Activated naive CD4-positive, alpha-beta T cell treated with anti-CD3 and anti-CD28 coated beads, Interleukin-2, amount 10 ng/mL, durations not matched to agents 7 days and 5 days (primary cell): Measurements from ENCODE around the gene DNAJB1.

Experiments
- CTCF ChIA-PET: fragments of 350-600 bp; sonication (Branson Sonifier 250); formaldehyde crosslinking; loops from one replicate; lab custom pipeline; 2021; ENCODE audit warnings: antibody characterized with exemption; lab: Charles Lee
- DNase-seq: peaks from one replicate; pipeline ENCODE4 v3.0.0-alpha.2; 2020
- H3K27ac Mint-ChIP-seq: one replicate; pipeline ENCODE4 v1.8.0; 2021; ENCODE audit warnings: mild to moderate bottlenecking, moderate library complexity, mixed read lengths
- H3K27me3 Mint-ChIP-seq: one replicate; pipeline ENCODE4 v1.8.0; 2021; ENCODE audit warnings: mild to moderate bottlenecking, mixed read lengths
- H3K36me3 Mint-ChIP-seq: one replicate; pipeline ENCODE4 v1.8.0; 2021; ENCODE audit warnings: mixed read lengths
- H3K4me1 Mint-ChIP-seq: one replicate; pipeline ENCODE4 v1.8.0; 2021; ENCODE audit warnings: mixed read lengths
- H3K4me3 Mint-ChIP-seq: one replicate; pipeline ENCODE4 v1.8.0; 2021; ENCODE audit warnings: mild to moderate bottlenecking, moderate library complexity, mixed read lengths
- H3K9me3 Mint-ChIP-seq: one replicate; pipeline ENCODE4 v1.8.0; 2021; ENCODE audit warnings: mixed read lengths

The DNAJB1 gene

GRCh38 chr19:14525729-14526128 is 7.5 kb upstream of the DNAJB1 start:
- Mint-ChIP-seq H3K4me3 (no peak overlapping the region), H3K27me3 (no peaks in the 10 kb centered on the region), H3K4me1 (peaks cover 55% of the 10 kb centered on the region), H3K27ac (no peak overlapping the region), H3K36me3 (peaks cover 3% of the 10 kb centered on the region), H3K9me3 (no peaks in the 10 kb centered on the region)
- no peak for DNase-seq
- CTCF ChIA-PET = interaction anchor here (1.0 to 1.6 kb wide), 4 partner anchors 22 to 389 kb away, joined by 3 to 5 read pairs (median 4); no protein-coding TSS in a partner anchor

- DNase-seq = no peak
- CTCF ChIA-PET = interaction anchor here (1.4 kb wide), 2 partner anchors 14 to 16 kb away, joined by 4 to 10 read pairs; no protein-coding TSS in a partner anchor
- Mint-ChIP-seq H3K27me3 (no peaks in the 10 kb centered on the region), H3K4me3 (no peak overlapping the region), H3K36me3 (peaks cover 22% of the 10 kb centered on the region), H3K27ac (peak overlapping the region; percentile 97), H3K9me3 (no peaks in the 10 kb centered on the region), H3K4me1 (peaks cover 69% of the 10 kb centered on the region)
Observed at GRCh38 chr19:14520543-14520942, 2.3 kb upstream of the DNAJB1 start.

DNA sequence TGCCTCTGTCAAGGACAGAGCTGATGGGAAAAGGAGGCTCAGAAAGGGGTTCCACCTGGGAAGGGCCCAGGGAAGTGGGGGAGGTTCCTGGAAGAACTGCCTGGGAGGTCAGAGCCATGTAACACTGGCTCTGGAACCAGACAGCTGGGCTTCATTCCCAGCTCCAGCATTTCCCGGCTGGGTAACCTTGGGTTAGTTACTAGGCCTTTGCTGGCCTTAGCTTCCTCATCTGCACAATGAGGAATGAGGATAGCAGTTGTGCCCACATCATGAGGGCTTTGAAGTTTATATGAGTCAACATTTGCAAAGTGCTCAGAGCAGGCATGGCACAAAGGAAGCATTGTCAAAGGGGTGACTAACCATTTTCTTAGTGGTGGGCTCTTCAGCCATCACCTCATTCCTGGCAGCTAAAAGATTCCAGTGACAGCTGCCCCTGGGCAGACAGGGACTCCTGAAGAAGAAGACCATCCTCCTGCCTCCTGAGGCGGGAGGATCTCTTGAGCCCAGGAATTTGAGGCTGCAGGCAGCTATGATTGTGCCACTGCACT is 1.7 kb upstream of the DNAJB1 start:
- Mint-ChIP-seq H3K4me1 (peaks cover 72% of the 10 kb centered on the region), H3K27ac (peak overlapping the region; percentile 97), H3K4me3 (peak overlapping the region; percentile 45), H3K27me3 (no peaks in the 10 kb centered on the region), H3K36me3 (peaks cover 28% of the 10 kb centered on the region), H3K9me3 (no peaks in the 10 kb centered on the region)
- CTCF ChIA-PET = interaction anchor here (1.4 kb wide), 2 partner anchors 14 to 16 kb away, joined by 4 to 10 read pairs; no protein-coding TSS in a partner anchor
- no peak for DNase-seq

- peaks cover 77% of the 10 kb centered on the region for H3K4me1 Mint-ChIP-seq
- CTCF ChIA-PET = interaction anchor here (1.4 kb wide), 2 partner anchors 13 to 15 kb away, joined by 4 to 10 read pairs; no protein-coding TSS in a partner anchor
- peak overlapping the region; percentile 93 for H3K4me3 Mint-ChIP-seq
- peaks cover 34% of the 10 kb centered on the region for H3K36me3 Mint-ChIP-seq
- H3K27ac Mint-ChIP-seq = peak overlapping the region; percentile 97
- no peaks in the 10 kb centered on the region for H3K9me3 Mint-ChIP-seq
- no peaks in the 10 kb centered on the region for H3K27me3 Mint-ChIP-seq
- no peak for DNase-seq
Observed at GRCh38 chr19:14519245-14519859, 1.2 kb upstream of the DNAJB1 start.

DNA sequence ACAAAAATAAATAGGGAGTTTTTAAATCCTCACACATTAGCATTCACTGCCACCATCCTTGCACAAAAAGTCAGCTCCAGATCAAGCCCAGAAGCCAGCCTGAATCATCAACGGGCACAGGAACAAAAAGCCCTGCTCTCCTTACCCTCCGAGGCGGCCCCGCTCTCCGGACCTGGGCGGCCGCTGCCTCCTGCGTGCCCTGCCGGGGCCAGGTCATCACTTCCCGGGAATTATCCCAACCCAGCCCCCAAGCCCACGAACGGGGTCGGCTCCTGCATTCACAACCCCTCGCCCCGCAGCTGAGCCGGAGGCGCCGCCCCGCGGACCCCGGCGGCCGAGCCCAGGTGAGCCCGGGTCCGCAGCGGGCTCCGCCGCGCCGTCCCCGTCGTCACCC is 754 bp downstream of the DNAJB1 start:
- CTCF ChIA-PET = interaction anchor here (1.5 to 5.6 kb wide), 2 partner anchors 12 to 36 kb away, joined by 4 to 39 read pairs; no protein-coding TSS in a partner anchor
- H3K4me3 Mint-ChIP-seq = peak overlapping the region; percentile 93
- H3K27me3 Mint-ChIP-seq = no peaks in the 10 kb centered on the region
- DNase-seq = no peak
- H3K9me3 Mint-ChIP-seq = no peaks in the 10 kb centered on the region
- H3K4me1 Mint-ChIP-seq = peaks cover 64% of the 10 kb centered on the region
- peak overlapping the region; percentile 82 for H3K27ac Mint-ChIP-seq
- peaks cover 42% of the 10 kb centered on the region for H3K36me3 Mint-ChIP-seq

DNA sequence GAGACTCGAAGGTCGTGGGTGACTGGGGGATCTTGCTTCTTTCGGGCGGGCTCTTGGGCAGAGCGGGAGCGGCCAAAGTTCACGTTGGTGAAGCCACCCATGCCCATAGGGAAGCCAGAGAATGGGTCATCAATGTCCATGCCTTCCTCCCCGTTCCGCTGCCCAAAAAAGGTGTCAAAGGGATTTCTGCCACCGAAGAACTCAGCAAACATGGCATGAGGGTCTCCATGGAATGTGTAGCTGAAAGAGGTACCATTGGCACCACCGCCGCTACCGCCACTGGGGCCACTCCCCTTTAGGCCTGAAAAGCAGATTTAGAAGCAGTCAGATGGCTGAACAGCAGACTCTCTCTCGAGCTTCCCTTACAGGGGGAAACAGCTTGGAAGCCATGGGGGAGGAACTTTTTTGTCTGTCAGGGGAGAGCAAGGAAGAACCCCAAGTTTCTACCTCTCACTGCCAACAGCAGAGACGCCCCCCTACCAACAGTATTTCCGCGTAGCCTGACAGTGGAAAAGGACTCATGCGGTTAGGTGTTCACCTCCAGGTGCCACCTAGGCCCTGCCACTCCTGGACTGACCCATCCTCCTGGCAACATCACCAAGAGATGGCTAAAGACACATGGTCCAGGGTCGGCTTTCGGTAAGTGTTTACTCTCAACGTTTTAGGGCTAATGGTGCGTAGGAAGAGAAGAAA is 1.3 kb downstream of the DNAJB1 start:
- peak overlapping the region; percentile 82 for H3K27ac Mint-ChIP-seq
- CTCF ChIA-PET = interaction anchor here (1.1 to 5.6 kb wide), 3 partner anchors 12 to 36 kb away, joined by 3 to 39 read pairs (median 4); no protein-coding TSS in a partner anchor
- peak overlapping the region; percentile 93 for H3K4me3 Mint-ChIP-seq
- peaks cover 61% of the 10 kb centered on the region for H3K4me1 Mint-ChIP-seq
- peak; percentile 49 for DNase-seq
- H3K9me3 Mint-ChIP-seq = no peaks in the 10 kb centered on the region
- H3K36me3 Mint-ChIP-seq = peaks cover 42% of the 10 kb centered on the region
- no peaks in the 10 kb centered on the region for H3K27me3 Mint-ChIP-seq

DNA sequence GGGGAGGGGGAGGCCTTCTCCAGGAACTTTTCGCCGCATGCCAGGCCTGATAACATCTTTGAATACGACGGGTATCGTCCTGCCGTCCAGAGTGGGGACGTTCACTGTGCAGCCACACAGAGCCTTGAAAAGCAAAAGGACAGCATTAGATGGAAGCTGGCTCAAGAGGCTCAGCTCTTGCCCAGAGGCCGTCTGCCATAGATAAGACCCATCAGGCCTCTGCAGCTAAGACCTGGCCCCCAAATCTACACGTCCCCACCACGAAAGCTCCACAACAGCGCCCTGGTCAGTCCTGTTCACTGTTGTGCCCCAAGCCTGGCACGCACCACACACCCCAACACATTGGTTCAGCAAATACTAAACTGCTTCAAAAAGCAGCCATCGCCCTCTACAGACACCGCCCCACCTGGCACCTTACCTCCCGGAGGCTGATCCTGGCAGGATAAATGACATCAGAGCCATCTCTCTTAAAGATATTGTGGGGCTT is 2.1 kb downstream of the DNAJB1 start:
- peak overlapping the region; percentile 93 for H3K4me3 Mint-ChIP-seq
- CTCF ChIA-PET = interaction anchor here (1.1 to 5.6 kb wide), 2 partner anchors 11 to 35 kb away, joined by 3 to 39 read pairs; no protein-coding TSS in a partner anchor
- no peaks in the 10 kb centered on the region for H3K27me3 Mint-ChIP-seq
- H3K36me3 Mint-ChIP-seq = peaks cover 45% of the 10 kb centered on the region
- no peaks in the 10 kb centered on the region for H3K9me3 Mint-ChIP-seq
- H3K27ac Mint-ChIP-seq = peak overlapping the region; percentile 82
- H3K4me1 Mint-ChIP-seq = peaks cover 57% of the 10 kb centered on the region
- peak; percentile 47 for DNase-seq

DNA sequence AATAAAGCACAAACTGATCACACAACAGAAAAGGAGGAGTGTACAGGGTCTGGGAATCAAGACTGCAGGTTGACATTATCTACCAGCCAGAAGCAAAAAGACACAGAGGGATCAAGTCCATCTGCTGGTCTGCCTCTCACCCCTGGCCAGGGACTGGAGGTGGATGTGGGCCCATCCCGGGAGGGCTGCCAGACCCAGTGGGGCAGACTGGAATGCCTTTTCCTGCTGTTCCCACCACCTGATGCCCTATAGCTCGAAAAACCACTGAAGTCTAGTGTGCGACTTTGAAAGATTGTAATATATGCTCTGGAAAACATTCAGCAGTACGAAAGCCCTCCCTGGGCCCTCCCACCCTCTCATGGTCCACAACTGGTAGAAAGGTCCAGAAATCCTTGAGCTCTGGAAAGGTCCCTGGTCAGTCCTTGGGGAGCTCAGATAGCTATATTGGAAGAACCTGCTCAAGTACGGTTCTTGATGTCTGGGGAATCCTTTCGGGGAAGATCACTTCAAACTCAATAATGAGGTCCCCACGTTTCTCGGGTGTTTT is 2.6 kb downstream of the DNAJB1 start:
- DNase-seq = no peak
- Mint-ChIP-seq H3K4me3 (peak overlapping the region; percentile 93), H3K27me3 (no peaks in the 10 kb centered on the region), H3K4me1 (peaks cover 62% of the 10 kb centered on the region), H3K9me3 (no peaks in the 10 kb centered on the region), H3K36me3 (peaks cover 45% of the 10 kb centered on the region), H3K27ac (peak overlapping the region; percentile 73)
- CTCF ChIA-PET = interaction anchor here (1.1 to 5.6 kb wide), 2 partner anchors 10 to 35 kb away, joined by 3 to 39 read pairs; no protein-coding TSS in a partner anchor

GRCh38 chr19:14514215-14514863 is 3.9 kb downstream of the DNAJB1 start:
- Mint-ChIP-seq H3K9me3 (no peaks in the 10 kb centered on the region), H3K27ac (peak overlapping the region; percentile 45), H3K27me3 (no peaks in the 10 kb centered on the region), H3K4me1 (peaks cover 60% of the 10 kb centered on the region), H3K4me3 (no peak overlapping the region), H3K36me3 (peaks cover 43% of the 10 kb centered on the region)
- CTCF ChIA-PET = interaction anchor here (0.6 to 5.6 kb wide), 2 partner anchors 9 to 19 kb away, joined by 3 to 39 read pairs; no protein-coding TSS in a partner anchor
- DNase-seq = no peak

GRCh38 chr19:14512406-14512961 is 5.7 kb downstream of the DNAJB1 start:
- H3K9me3 Mint-ChIP-seq = no peaks in the 10 kb centered on the region
- no peak overlapping the region for H3K27ac Mint-ChIP-seq
- peaks cover 41% of the 10 kb centered on the region for H3K36me3 Mint-ChIP-seq
- no peak for DNase-seq
- H3K4me1 Mint-ChIP-seq = peaks cover 68% of the 10 kb centered on the region
- H3K4me3 Mint-ChIP-seq = no peak overlapping the region
- CTCF ChIA-PET = interaction anchor here (0.6 kb wide), 1 partner anchor 8 kb away, joined by 3 read pairs; no protein-coding TSS in a partner anchor
- H3K27me3 Mint-ChIP-seq = no peaks in the 10 kb centered on the region

- H3K27ac Mint-ChIP-seq = peak overlapping the region; percentile 56
- peaks cover 72% of the 10 kb centered on the region for H3K4me1 Mint-ChIP-seq
- CTCF ChIA-PET = no interaction called here
- H3K9me3 Mint-ChIP-seq = no peaks in the 10 kb centered on the region
- H3K4me3 Mint-ChIP-seq = no peak overlapping the region
- peaks cover 29% of the 10 kb centered on the region for H3K36me3 Mint-ChIP-seq
- no peak for DNase-seq
- H3K27me3 Mint-ChIP-seq = no peaks in the 10 kb centered on the region
Observed at GRCh38 chr19:14511229-14511593, 7.0 kb downstream of the DNAJB1 start.

GRCh38 chr19:14510311-14511228 is 7.6 kb downstream of the DNAJB1 start:
- H3K4me3 Mint-ChIP-seq = no peak overlapping the region
- no peak for DNase-seq
- peaks cover under 1% of the 10 kb centered on the region for H3K27me3 Mint-ChIP-seq
- H3K36me3 Mint-ChIP-seq = peaks cover 23% of the 10 kb centered on the region
- peaks cover 72% of the 10 kb centered on the region for H3K4me1 Mint-ChIP-seq
- CTCF ChIA-PET = no interaction called here
- H3K9me3 Mint-ChIP-seq = no peaks in the 10 kb centered on the region
- peak overlapping the region; percentile 70 for H3K27ac Mint-ChIP-seq
